Mesendoderm (in vitro differentiated cells): ENCODE measurements around the gene IDE. TPM values are rescaled to one million over a fixed set of nuclear protein-coding genes. Genes with fewer than 3 reads are reported as not detected.

Experiments used
- DNase-seq: peaks from one replicate; pipeline ENCODE4 v3.0.0; 2013
- H2AK5ac ChIP-seq: 2 replicates; pipeline ENCODE4 v1.6.1; 2013; ENCODE audit warnings: low read length, inconsistent platforms
- H2BK120ac ChIP-seq: 2 replicates; pipeline ENCODE4 v1.6.1; 2013; ENCODE audit warnings: low read depth, mild to moderate bottlenecking, low read length, moderate library complexity, mixed read lengths
- H2BK15ac ChIP-seq: replicated peaks from 2 replicates; pipeline ENCODE4 v1.6.1; 2013; ENCODE audit warnings: low read depth, mild to moderate bottlenecking, moderate library complexity
- H2BK5ac ChIP-seq: 2 replicates; pipeline ENCODE4 v1.6.1; 2013; ENCODE audit warnings: low read length, inconsistent platforms
- H3K18ac ChIP-seq: 2 replicates; pipeline ENCODE4 v1.6.1; 2013; ENCODE audit warnings: mild to moderate bottlenecking, low read length, mixed read lengths
- H3K23ac ChIP-seq: one replicate; pipeline ENCODE4 v1.6.1; 2013; ENCODE audit warnings: low read length
- H3K27ac ChIP-seq: 2 replicates; pipeline ENCODE4 v1.5.1; 2013; ENCODE audit warnings: low read depth, mild to moderate bottlenecking, inconsistent platforms, low read length, moderate library complexity
- H3K27me3 ChIP-seq: 2 replicates; pipeline ENCODE4 v1.6.1; 2013; ENCODE audit warnings: low read length, control low read depth, mild to moderate bottlenecking, inconsistent platforms; ENCODE audit not compliant: insufficient read depth, poor library complexity
- H3K36me3 ChIP-seq: 2 replicates; pipeline ENCODE4 v1.6.1; 2013; ENCODE audit warnings: low read length, inconsistent platforms; ENCODE audit not compliant: control insufficient read depth, insufficient read depth
- H3K4ac ChIP-seq: one replicate; pipeline ENCODE4 v1.6.1; 2013; ENCODE audit warnings: low read depth, mild to moderate bottlenecking, low read length, moderate library complexity
- H3K4me1 ChIP-seq: 2 replicates; pipeline ENCODE4 v1.6.1; 2013; ENCODE audit warnings: low read depth, low read length, inconsistent platforms; ENCODE audit not compliant: control insufficient read depth
- H3K4me2 ChIP-seq: 2 replicates; pipeline ENCODE4 v1.6.1; 2013; ENCODE audit warnings: low read length
- H3K4me3 ChIP-seq: 2 replicates; pipeline ENCODE4 v1.5.1; 2013; ENCODE audit warnings: mild to moderate bottlenecking, low read length
- H3K56ac ChIP-seq: one replicate; pipeline ENCODE4 v1.6.1; 2013; ENCODE audit warnings: low read length
- H3K79me1 ChIP-seq: 2 replicates; pipeline ENCODE4 v1.6.1; 2013; ENCODE audit warnings: low read length, inconsistent platforms
- H3K79me2 ChIP-seq: 2 replicates; pipeline ENCODE4 v1.6.1; 2013; ENCODE audit warnings: mild to moderate bottlenecking, low read length; ENCODE audit not compliant: control insufficient read depth, insufficient read depth
- H3K9ac ChIP-seq: 2 replicates; pipeline ENCODE4 v1.6.1; 2013; ENCODE audit warnings: low read length, inconsistent platforms
- H4K5ac ChIP-seq: one replicate; pipeline ENCODE4 v1.6.1; 2013; ENCODE audit warnings: low read length
- H4K8ac ChIP-seq: one replicate; pipeline ENCODE4 v1.6.1; 2013; ENCODE audit warnings: low read depth, mild to moderate bottlenecking, control low read depth, low read length, moderate library complexity
- WGBS: extraction: QIAGEN DNeasy Blood & Tissue Kit; methylation state at CpG from one replicate; pipeline ENCODE4 v1.1.7; 2013; ENCODE audit warnings: low lambda C conversion rate, missing lambda C conversion rate; ENCODE audit not compliant: insufficient coverage; ENCODE audit errors: extremely low coverage; 5-methylcytosine and 5-hydroxymethylcytosine counted together
- polyA plus RNA-seq, 2 experiments: library from polyadenylated mRNA; stranded (reverse); fragments of 200-250 nt; gene quantifications; one replicate each; pipeline ENCODE4 v1.2.3, GENCODE V29; 2013

Gene IDE
- polyA plus RNA-seq (2013, experiment 1 of 2) = 21.5 TPM
- polyA plus RNA-seq (2013, experiment 2 of 2) = 22.7 TPM

DNA sequence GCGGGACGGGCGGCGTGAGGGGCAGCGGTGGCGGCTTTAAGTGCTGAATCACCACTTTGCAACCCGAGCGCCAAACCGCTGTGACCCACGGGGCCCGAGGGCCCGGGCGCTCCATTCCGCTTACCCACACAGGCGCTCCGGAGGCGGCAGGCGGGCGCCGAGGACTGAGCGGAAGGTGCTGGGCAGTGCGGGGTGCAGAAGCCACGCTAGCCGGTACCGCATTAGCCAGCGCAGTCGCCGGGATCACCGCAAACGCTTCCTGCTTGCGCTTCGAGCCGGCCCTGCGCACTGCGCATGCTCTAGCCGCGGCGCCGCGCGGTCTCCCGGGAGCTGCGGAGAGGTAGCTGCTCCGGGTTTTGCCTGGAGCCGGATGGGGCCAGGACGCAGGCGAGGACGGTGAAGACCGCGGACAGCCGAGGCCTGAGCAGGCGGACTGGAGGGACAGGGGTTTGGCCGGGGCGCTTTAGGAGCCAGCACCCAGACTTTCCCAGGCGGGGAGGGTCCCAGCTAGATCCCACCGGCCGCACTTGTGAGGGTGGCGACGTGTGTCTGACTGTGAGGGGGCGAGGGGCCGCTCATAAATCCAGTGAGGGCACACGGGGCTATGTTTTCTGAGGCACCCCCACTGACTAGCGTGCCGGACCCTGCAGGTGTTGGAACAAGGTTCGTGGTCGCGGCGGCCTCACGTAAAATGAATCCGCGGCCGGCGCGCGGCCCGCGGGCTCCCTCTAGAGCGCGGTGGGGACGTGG lies at the start of gene IDE:
TSS of gene IDE (minus strand) at position 296 of the 750 bp plus-strand sequence. CDS start at position 222, 74 bp downstream.
- Histone ChIP-seq H4K8ac (no peak within 1 kb of the TSS), H2BK5ac (peak within 1 kb of the TSS; percentile 23), H3K56ac (peak within 1 kb of the TSS; percentile 95), H3K4me2 (peak within 1 kb of the TSS; percentile 86), H4K5ac (no peak within 1 kb of the TSS), H3K4me1 (peaks cover 4% of the 10 kb centered on the region), H2AK5ac (no peak within 1 kb of the TSS), H3K27me3 (no peaks in the 10 kb centered on the region), H2BK15ac (no peak within 1 kb of the TSS), H3K23ac (no peak within 1 kb of the TSS), H3K4me3 (peak within 1 kb of the TSS; percentile 61), H3K36me3 (no peaks in the 10 kb centered on the region), H2BK120ac (peak within 1 kb of the TSS; percentile 66), H3K27ac (peak within 1 kb of the TSS; percentile 81), H3K4ac (peak within 1 kb of the TSS; percentile 66), H3K79me2 (peaks cover 17% of the 10 kb centered on the region), H3K79me1 (peaks cover 10% of the 10 kb centered on the region), H3K9ac (peak within 1 kb of the TSS; percentile 81), H3K18ac (peak within 1 kb of the TSS; percentile 97)
- no CpG with 5 or more reads among the region's 80 CpGs for WGBS
- peak; percentile 95 for DNase-seq

DNA sequence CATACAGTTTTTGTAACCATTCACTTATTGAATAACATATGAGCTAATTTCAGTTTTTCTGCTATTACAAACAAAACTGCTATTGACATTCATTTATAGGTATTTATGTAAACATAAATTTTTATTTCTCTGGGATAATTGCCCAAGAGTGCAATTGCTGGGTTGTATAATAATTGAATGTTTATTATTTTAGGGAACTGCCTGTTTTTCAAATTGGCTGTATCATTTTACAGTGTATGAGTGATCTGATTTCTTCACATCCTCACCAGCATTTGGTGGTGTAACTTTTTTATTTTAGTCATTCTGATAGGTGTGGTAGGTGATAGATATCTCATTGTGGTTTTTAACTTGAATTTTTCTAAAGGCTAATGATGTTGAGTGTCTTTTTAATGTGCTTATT lies 45.5 kb upstream of the IDE start:
- no peak overlapping the region for H3K4ac ChIP-seq
- H3K4me2 ChIP-seq = no peak overlapping the region
- no peak for DNase-seq
- H3K23ac ChIP-seq = no peak overlapping the region
- H3K56ac ChIP-seq = no peak overlapping the region
- H3K27me3 ChIP-seq = no peaks in the 10 kb centered on the region
- no peak overlapping the region for H2BK15ac ChIP-seq
- H3K36me3 ChIP-seq = peaks cover 7% of the 10 kb centered on the region
- H3K9ac ChIP-seq = no peak overlapping the region
- H4K5ac ChIP-seq = no peak overlapping the region
- no peak overlapping the region for H3K27ac ChIP-seq
- H4K8ac ChIP-seq = no peak overlapping the region
- H3K79me2 ChIP-seq = no peaks in the 10 kb centered on the region
- no peaks in the 10 kb centered on the region for H3K4me1 ChIP-seq
- H3K18ac ChIP-seq = no peak overlapping the region
- no peak overlapping the region for H2BK120ac ChIP-seq
- H3K4me3 ChIP-seq = no peak overlapping the region
- no peak overlapping the region for H2AK5ac ChIP-seq
- H3K79me1 ChIP-seq = no peaks in the 10 kb centered on the region
- no peak overlapping the region for H2BK5ac ChIP-seq

DNA sequence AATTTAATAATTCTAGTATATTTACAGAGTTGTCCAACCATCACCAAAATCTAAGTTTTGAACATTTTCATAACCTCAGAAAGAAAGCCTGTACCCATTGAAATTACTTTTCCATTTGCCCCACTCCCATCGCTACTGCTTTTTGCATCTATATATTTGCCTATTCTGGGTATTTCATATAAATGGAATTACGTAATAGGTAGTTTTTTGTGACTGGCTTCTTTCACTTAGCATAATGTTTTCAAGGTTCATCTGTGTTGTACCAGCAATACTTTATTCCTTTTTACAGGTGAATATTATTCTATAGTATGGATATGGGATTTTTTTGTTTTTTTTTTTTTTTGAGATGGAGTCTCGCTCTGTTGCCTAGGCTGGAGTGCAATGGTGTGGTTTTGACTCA lies 41.6 kb upstream of the IDE start:
- Histone ChIP-seq H2BK5ac (no peak overlapping the region), H4K8ac (no peak overlapping the region), H2BK15ac (no peak overlapping the region), H3K4me1 (no peaks in the 10 kb centered on the region), H3K27me3 (no peaks in the 10 kb centered on the region), H3K79me2 (no peaks in the 10 kb centered on the region), H3K23ac (no peak overlapping the region), H2BK120ac (no peak overlapping the region), H3K4me3 (no peak overlapping the region), H3K9ac (no peak overlapping the region), H3K4me2 (no peak overlapping the region), H3K4ac (no peak overlapping the region), H3K56ac (no peak overlapping the region), H4K5ac (no peak overlapping the region), H3K79me1 (no peaks in the 10 kb centered on the region), H3K27ac (no peak overlapping the region), H3K18ac (no peak overlapping the region), H2AK5ac (no peak overlapping the region), H3K36me3 (peaks cover 8% of the 10 kb centered on the region)
- WGBS = no CpG with 5 or more reads among the region's 3 CpGs
- no peak for DNase-seq

DNA sequence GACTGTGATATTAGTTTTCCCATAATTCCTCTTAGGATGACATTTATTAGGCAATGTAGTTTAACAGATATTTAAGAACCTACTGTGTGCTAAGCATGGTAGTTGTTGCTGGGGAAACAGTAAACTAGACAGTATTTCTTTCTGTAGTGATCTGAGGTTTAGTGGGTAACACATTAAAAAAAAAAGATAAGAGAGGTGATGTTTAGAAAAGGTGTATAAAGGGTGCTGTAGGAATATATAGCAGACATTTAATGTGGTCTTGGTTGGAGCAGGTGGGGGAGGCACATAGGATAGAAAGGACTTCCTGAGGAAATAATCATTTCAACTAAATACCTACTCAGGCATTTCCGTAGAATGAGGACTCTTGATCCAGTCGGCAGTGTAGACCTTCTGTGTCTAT lies 30.9 kb upstream of the IDE start:
- no peak overlapping the region for H3K4ac ChIP-seq
- no peak overlapping the region for H2AK5ac ChIP-seq
- H3K27me3 ChIP-seq = no peaks in the 10 kb centered on the region
- H3K27ac ChIP-seq = no peak overlapping the region
- H3K79me2 ChIP-seq = peaks cover 54% of the 10 kb centered on the region
- H3K36me3 ChIP-seq = peaks cover 2% of the 10 kb centered on the region
- no peak overlapping the region for H4K8ac ChIP-seq
- no peak overlapping the region for H3K23ac ChIP-seq
- H2BK5ac ChIP-seq = no peak overlapping the region
- no peak overlapping the region for H3K18ac ChIP-seq
- no peak overlapping the region for H2BK15ac ChIP-seq
- DNase-seq = no peak
- no CpG with 5 or more reads among the region's 2 CpGs for WGBS
- no peak overlapping the region for H4K5ac ChIP-seq
- H3K9ac ChIP-seq = no peak overlapping the region
- H3K4me1 ChIP-seq = no peaks in the 10 kb centered on the region
- no peak overlapping the region for H2BK120ac ChIP-seq
- H3K4me2 ChIP-seq = no peak overlapping the region
- no peak overlapping the region for H3K4me3 ChIP-seq
- no peak overlapping the region for H3K56ac ChIP-seq
- peaks cover 3% of the 10 kb centered on the region for H3K79me1 ChIP-seq

DNA sequence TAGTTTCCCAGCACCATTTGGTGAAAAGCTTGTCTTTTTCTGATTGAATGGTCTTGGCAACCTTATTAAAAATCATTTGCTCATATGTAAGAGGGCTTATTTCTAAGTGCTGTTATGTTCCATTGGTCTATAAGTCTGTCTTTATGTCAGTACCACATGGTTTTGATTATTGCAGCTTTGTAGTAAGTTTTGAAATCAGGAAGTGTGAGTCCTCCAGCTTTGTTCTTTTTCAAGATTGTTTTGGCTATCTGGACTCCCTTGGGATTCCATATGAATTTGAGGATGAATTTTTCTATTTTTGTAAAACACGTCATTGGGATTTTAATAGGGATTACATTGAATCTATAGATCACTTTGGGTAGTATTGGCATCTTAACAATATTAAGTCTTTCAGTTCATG lies 24.4 kb upstream of the IDE start:
- Histone ChIP-seq H3K4me1 (no peaks in the 10 kb centered on the region), H3K9ac (no peak overlapping the region), H3K56ac (no peak overlapping the region), H3K18ac (no peak overlapping the region), H2AK5ac (no peak overlapping the region), H3K4me3 (no peak overlapping the region), H3K79me1 (no peaks in the 10 kb centered on the region), H4K8ac (no peak overlapping the region), H3K23ac (no peak overlapping the region), H2BK15ac (no peak overlapping the region), H3K27me3 (no peaks in the 10 kb centered on the region), H3K36me3 (no peaks in the 10 kb centered on the region), H3K79me2 (peaks cover 89% of the 10 kb centered on the region), H2BK5ac (no peak overlapping the region), H2BK120ac (no peak overlapping the region), H3K4ac (no peak overlapping the region), H3K27ac (no peak overlapping the region), H4K5ac (no peak overlapping the region), H3K4me2 (no peak overlapping the region)
- WGBS = no CpG with 5 or more reads among the region's 1 CpG
- no peak for DNase-seq

DNA sequence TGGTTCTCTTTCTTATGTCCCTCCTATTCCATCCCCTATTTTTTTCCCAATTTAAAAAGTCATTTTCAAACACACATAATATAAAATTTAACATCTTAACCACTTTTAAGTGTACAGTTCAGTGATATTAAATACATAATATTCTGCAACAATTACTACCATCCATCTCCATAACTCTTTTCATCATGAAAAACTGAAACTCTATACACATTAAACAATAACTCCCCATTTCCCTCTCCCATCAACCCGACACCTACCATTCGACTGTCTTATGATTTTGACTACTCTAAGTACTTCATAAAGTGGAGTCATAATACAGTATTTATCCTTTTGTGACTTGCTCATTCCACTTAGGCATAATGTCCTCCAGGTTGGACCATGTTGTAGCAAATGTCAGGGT lies 21.6 kb upstream of the IDE start:
- H3K27ac ChIP-seq = no peak overlapping the region
- WGBS = 100% methylated on average over 2 of the region's 2 CpGs
- no peak overlapping the region for H3K4ac ChIP-seq
- no peak overlapping the region for H4K5ac ChIP-seq
- H3K36me3 ChIP-seq = no peaks in the 10 kb centered on the region
- no peak overlapping the region for H3K18ac ChIP-seq
- DNase-seq = no peak
- no peak overlapping the region for H2AK5ac ChIP-seq
- no peak overlapping the region for H3K4me3 ChIP-seq
- no peak overlapping the region for H2BK120ac ChIP-seq
- H3K56ac ChIP-seq = no peak overlapping the region
- no peaks in the 10 kb centered on the region for H3K27me3 ChIP-seq
- no peaks in the 10 kb centered on the region for H3K79me1 ChIP-seq
- H4K8ac ChIP-seq = no peak overlapping the region
- H2BK5ac ChIP-seq = no peak overlapping the region
- H3K79me2 ChIP-seq = peaks cover 63% of the 10 kb centered on the region
- no peaks in the 10 kb centered on the region for H3K4me1 ChIP-seq
- no peak overlapping the region for H2BK15ac ChIP-seq
- no peak overlapping the region for H3K9ac ChIP-seq
- no peak overlapping the region for H3K23ac ChIP-seq
- H3K4me2 ChIP-seq = no peak overlapping the region
